ENCODE data around the gene PCARE.
"Not testable (repeated sequence)": the region's sequence is repeated elsewhere in the genome, so short reads cannot be mapped to it uniquely, and the experiment has no call there.

PCARE gene

DNA sequence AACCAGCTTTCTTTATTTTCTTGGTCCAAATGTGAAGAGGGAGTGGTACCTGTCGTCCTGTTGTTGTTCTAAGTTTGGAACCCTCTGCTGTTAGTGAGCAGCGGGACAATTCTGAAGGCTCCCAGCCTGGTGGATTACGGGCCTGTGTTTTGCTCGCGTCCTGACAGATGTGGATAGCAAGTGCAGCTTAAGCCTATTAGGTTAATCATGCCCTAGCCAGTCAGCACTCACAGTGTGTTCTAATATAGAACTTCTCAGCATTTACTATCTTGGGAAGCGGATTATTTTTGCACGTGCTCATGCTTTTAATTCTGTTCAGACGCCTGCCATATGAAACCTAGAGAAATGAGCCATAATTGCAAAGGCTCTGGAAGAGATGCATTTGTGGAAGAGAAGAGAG, at the start of gene PCARE:
Gene PCARE (minus strand): TSS at position 113 of the 400 bp plus-strand sequence. CDS start 262 bp downstream, outside the sequence.
- DNase-seq: peak; percentile 99

DNA sequence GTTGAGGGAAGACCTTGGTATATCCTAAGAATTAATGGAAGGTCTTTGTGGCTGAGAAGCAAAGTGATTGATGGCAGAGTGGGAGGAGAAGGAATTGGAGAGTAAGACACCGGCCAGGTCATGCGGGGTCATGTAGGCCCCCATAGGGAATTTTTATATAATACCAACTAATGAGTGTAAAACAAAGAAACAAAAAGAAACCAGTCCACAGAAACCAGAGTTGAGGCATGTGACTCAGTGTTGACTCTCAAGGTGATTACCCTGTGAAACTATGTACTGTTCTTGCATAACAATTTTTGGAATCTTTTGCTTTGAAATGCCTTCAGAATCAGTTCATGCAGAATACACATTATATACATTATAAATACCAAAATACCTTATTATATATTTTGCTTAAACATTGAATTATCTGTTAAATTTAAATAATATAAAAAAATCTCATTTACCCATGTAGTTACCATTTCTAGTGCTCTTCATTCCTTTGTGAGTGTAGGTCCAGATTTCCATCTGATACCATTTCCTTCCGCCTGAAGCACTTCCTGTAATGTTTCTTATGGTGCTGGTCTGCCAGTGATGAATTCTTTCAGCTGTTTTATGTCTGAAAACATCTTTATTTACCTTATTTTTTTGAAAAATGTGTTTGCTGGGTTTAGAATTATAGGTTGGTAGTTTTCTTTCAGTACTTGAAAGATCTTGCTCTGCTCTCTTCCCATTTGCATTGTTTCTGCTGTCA, 49.5 kb upstream of the PCARE start:
- DNase-seq: no peak

DNA sequence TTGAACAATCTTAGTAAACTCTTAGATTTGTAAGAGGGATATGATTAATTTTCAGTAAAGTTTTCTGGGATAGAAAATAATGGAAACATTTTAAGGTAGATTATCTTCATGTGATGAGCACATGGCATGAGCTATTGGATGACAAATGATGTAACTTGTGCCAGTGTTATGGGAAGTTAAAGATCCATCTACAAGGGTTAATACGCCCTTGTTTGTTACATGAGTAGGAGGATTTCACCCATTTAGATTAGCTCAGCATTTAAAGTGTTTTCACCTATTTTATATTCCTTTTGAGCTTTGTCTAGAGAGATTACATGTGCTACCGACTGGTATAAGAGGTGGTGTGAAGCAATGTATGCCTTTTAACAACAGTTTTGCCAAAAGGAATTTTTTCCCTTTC, 46.5 kb upstream of the PCARE start:
- no peak for DNase-seq

DNA sequence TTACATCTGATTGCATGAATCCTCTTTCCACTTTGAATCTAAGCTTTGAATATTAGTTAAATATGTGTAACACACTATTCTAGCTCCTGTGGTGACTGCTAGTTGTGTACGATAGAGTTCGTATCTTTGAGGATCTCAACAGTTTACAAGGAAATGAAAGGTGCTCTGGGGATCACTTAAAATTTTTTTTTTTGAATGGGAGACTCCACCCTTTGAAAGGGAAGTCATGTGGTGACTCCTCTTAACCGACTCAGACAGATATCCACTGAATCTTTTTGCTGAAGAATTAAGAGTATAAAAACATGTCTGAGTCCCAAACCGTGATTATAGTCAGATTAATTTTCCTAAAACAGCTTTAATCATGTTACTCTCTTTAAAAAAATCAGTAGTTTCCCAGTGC, 44.9 kb upstream of the PCARE start:
- DNase-seq: no peak

DNA sequence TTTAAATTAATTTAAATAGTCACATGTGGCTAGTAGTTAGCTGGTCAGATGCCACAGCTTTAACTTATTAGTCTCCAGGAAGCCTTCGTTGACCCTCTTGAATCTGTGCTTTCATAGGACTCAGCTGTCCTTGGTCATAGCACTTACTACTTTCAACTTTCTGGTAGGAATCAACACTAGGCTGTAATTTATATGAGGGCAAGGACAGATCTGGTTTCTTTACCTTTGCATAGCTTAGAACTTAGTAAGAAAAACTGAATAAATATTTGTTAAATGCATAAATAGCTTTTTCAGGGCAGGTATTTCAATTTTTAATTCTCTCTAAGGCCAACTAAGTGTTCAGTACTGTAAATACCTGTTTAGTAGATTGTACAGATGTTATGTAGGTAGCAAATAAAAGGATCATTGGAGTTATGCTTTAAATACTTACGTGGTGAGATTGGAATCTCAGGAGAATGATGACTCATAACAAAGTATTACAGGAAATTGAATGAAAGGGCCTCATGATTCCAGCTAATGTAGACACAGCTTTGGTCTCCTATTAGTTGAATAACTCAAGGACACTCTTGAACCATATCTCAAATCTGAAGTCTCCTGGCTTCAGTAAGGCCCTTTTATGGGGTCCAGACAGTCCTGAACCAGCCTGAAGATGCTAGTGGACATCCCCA, 43.4 kb upstream of the PCARE start:
- DNase-seq: no peak

DNA sequence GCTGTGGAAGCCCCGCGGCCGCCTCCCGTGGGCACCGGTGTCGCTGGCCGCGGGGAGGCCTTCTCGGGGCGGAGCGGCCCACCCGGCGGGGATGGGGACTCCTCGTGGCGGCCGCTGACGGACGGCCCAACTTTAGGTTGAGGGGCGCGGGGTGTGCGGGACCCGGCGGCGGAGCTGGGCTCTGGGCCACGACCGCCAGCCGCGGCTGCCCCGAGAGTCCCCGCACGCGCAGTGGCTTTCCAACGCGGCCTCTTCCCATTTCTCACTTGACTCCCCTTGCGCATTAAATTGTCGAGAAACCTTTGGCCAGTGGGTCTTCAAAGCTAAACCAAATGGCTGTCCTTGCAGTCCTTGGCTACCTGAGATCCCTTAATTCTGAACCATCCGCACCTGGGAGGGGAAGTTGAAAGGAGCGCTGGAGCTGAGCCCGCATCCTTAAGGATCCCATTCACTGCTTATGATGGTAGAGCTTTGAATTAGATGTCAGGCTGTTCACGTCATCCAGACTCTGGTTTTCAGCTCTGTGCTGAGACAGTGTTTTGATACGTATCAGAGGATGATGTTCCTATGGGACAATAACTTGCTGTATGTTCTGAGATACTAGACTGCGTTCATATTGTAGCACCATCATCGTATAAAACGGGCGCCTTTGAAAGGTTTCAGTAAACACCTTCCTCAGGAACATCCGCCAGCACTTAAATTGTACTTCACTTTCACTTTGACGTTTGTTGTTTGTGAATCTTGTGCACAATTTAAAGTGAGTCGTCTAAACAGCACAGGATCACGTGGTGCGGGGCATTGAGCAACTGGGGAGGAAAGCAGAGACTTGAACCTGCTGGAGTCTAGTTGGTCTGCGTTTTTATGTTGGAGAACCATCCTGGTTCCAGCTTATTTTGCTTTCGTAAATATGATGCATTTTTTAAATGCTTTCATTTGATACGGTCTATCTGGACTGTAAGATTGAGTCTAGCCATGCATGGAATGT, 41.8 kb upstream of the PCARE start:
- peak; percentile 67 for DNase-seq

DNA sequence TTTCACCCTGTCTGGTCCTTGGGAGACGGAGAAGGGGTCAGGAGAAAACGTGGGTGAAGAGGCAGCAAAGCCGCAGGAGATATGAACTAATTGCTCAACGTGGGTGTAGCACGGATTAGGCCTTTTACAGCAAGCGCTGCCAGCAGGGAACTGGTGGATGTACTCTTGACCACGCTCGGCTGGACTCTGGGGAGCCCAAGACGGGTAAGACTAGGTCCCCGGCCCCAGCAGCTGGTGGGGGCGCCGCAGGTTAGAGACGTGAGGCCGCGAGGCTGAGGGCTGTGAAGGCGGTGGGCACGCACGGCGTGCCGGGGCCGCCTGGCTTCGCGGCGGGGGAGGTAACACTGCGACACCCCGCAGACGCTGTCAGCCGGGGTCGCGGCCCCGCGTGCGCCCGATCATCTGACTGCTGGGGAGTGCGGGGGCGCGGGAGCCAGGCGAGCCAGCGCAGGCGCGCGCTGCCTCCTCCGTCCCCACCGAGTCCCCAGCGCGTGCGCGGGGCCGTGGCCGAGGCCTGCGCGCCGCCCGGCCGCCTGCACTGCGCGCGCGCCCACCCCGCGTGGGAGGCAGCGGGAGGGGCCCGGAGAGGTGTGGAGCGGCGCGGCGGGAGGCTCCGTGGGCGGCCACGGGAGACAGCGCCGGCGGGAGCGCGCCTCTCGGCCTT, 40.8 kb upstream of the PCARE start, which contains the start of gene CLIP4:
Gene CLIP4 (plus strand): TSS at position 470 of the 664 bp plus-strand sequence. CDS start 5,974 bp downstream, outside the sequence.
- peak; percentile 76 for DNase-seq

DNA sequence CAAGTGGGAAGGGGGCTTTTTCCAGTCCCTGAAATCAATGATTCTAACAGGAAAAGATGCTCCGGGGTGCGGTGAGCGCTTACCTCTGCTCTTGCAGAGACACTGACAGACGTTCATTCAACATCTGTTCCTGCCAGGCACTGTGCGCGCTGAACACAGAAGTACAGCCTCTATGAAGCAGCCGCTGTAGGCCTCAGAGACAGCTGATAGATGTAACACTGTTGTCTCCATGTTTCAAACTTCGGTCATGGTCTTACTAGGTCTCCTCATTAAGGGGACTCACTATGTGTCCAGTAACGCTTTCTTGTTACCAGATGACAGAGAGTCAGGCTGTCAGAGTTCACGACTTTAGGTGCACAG, 40.2 kb upstream of the PCARE start:
- DNase-seq: peak; percentile 82

DNA sequence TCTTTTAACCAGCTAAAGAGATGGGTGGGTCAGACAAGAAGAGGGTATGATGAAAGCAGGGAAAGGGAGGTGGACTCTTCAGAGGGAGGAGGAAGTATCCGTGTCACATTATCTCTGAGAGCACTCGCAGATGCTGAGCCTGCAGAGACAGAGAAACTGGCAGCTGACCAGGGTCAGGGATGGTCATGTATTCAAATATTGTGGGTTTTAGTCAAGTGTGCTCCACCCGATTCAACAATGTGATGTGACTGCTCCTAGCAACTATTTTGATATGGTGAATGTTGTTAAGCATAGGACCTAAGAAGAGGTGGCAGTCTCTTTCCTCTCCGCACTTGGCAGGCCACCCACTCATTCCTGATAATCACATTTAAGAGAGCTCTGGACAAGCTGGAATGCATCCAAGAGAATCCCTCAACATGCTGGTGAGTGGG, 39.6 kb upstream of the PCARE start:
- peak; percentile 72 for DNase-seq

DNA sequence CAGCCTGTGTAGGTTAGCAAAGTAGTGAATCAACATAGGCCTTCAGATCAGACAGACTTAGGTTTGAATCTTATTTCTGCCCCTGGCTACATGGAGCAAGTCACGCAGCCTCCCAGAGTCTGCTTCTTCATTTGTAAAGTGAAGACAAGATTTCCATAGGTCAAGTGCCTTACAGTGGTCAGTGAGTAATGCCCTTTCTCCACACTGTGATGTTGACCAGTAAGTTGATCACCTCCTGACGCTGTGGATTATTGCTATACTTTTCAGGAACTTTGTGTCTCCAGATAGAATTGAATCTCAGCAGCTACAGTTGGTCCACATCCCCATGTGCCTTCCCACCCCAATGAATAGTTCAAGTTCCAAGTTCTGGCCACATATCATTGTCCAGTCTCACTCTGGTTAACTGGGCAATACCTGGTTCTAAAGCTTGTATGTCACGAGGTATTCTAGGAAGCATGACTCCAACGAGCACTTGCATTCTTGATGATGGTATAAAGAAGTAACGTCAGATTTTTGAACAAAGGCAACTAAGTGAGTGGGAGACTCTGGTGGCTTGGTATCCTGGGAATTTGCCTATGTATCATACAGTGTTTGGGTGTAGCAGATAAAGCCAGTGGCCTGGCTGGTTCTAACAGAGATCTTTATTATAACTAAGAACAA, 38.8 kb upstream of the PCARE start:
- DNase-seq: no peak

DNA sequence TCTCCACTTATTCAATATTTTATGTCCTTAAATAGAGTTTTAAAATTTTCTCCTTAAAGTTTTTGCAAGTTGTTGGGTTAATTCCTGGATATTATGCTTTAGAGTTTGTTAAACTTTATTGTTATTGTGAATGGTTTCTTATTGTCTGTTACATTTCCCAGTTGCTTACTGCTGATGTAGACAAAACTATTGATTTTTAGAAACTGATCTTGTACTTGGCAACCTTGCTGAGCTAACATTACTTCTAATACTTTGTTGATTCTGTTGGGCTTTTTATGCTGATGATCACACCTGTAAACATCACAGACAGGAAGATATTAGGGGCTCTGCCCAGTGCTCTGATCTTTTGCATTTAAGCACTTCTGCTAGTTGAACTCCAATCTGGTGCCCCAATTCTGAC, 38.1 kb upstream of the PCARE start:
- no peak for DNase-seq

DNA sequence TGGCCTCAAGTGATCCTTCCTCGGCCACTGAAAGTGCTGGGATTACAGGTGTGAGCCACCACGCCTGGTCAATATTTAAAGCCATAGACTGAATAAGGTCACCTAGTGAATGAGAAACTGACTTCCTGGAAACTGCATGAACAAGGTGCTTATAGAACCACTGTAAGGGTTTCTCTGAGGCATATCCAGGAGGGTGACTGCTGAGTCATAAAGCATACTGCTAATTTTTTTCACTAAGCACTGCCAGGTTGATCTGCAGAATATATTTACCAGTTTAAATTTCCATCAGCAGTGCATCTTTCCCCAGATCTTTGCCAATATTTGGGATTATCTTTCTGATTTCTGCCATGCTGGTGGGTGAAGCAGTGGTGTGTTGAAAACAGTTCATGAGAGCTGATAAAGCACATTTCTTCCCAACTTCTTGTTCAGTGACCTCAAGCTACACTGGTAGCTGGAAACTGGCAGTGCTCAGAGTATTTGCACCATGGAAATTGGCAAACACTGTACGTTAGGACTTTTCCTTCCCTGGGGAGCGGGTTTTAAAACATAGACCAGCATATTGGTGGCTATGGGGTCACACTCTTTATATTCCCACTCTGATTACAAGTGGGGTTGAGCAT, 36.7 kb upstream of the PCARE start:
- no peak for DNase-seq

DNA sequence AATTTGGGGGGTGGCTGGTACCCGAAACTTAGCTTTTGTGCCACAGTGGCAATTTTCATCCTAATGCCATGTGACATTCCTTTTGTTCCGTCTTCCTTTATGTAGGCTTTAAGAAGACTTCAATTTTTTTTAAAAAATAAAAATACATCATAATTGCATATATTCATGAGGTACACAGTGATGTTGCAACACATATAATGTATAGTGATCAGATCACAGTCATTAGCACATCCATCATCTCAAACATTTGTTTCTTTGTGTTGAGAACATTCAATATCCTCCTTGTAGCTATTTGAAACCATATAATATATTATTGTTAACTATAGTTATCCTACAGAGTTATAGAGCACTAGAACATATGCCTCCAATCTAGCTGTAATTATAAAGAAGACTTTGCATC, 34.9 kb upstream of the PCARE start:
- no peak for DNase-seq

DNA sequence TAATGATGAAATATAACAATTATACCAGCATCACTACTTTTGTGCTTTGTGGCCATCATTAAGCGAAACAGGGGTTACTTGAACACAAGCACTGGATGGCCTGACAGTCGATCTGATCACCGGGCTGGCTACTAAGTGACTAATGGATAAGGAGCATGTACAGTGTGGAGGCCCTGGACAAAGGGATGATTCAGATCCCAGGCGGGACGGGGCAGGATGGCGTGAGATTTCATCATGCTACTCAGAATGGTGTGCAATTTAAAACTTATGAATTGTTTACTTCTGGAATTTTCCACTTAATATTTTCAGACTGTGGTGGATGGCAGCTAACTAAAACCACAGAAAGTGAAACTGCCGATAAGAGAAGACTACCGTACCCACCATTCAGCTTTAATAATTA, 33.9 kb upstream of the PCARE start:
- DNase-seq: no peak

DNA sequence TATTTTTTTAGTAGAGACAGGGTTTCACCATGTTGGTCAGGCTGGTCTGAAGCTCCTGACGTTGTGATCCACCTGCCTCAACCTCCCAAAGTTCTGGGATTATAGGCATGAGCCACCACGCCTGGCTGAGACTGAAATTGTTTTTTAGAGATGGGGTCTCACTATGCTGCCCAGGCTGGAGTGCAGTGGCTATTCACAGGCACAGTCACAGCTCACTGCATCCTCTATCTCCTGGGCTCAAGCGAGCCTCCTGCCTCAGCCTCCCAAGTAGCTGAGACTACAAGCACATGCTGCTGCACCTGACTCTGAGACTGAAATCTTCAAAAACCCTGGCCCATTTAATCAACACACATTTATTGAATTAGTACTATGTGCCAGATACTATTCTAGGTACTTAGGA, 33.2 kb upstream of the PCARE start:
- not testable (repeated sequence) for DNase-seq

DNA sequence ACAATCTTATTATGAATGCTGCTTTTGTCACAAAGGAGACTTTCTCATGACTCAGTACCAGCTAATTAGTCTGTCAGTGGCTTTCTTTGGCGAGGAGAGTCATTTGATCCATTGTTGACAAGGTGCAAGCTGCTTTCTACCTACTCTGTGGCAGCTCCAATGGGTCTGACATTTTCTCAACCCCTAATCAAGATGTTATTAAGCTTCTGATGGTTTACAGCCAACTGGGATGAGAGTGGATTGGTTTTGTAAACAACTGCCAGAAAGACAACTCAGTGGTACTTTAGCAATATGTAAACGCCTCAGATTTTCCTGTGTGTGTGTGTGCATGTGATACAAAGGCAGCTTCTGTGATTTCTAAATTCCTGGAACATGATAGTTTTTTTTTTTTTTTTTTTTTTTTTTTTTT, 32.7 kb upstream of the PCARE start:
- DNase-seq: peak; percentile 42

DNA sequence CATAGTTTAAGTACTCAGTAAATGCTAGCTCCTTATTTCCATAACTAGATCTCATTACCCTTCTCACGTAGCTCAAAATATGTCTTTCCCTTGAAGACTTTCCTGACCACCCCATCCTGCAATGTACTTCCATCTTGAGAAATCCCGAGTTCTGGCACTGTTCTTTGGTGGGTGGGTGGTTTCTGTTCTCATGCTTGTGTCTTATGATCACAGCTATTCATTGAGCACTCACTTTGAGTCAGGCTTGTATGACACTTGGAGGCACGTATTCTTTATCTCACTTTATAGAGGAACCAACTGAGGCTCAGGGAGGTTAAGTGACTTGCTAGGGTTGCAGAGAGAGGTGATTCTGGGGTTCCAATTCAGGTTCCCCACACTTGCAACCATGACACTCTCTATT, 31.9 kb upstream of the PCARE start:
- DNase-seq: no peak

DNA sequence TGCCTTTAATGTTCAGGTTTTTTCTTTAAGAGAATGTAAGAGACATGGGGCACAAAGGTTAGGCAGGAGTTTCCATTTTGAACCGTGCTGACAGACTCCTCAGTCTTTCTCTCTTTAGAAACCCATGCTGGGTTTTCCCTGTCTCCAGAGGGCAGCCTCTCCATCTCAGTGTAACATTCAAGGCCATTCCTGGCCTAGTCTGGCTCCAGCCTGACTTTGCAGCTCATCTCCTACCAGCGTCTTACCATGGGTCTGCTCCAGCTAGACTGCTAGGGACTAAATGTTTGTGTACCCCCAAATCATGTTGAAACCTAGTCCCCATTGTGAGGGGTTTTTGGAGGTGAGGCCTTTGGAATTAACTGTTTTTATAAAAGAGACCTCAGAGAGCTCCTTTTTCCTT, 31.1 kb upstream of the PCARE start:
- peak; percentile 32 for DNase-seq

DNA sequence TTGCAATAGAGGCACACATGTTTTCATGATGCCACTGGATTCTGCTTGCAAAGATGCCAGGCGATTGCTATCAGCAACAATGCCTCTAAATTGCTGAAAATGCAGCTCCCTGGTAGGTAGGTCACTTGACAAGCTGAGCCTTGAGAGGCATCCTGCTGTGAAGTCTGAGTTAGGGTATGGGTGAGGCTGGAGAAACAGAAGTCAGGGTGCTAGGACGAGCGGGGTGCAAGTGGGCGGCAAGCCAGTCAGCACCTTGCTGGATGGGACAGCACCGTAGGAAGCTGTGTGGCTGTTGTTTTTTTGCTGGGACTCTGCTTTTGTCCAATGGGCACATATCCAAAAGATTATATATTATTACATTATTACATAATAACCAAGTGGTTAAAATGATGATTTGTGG, 30.4 kb upstream of the PCARE start:
- no peak for DNase-seq

DNA sequence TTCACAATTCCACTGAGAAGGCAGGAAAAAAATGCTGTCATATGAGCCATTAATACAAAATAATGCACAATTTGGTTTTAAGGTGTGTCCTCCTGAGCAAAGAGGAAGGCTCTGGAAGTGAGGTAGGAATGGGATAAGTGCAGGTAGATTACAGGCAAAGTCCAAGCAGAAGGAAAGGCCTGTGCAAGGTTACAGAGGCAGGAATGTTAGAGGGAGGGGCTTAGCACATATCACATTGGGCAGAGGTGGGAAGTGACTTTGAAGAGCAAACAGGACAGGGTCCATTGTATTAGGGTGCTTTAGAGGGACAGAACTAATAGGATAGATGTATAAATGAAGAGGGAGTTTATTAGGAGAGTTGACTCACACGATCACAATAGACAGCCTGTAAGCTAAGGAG, 26.2 kb upstream of the PCARE start:
- no peak for DNase-seq

DNA sequence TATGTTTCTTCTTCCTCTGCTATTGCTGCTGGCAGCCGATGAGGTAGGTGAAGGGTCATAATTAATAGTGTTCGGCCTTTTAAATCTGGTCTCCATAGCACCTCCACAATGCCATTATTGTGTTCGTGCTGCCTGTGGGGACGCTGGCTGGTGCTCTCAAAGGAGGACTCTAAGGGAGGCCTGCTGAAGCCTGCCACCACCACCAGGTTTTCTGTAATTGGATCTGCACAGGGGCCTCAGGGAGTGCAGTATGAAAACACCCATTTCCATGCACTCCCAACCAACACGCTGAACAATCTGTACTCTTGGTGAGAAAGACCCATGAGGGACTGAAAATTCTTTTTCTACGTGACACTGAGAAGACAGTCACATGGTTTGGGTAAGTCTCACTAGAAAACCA, 23.2 kb upstream of the PCARE start:
- peak; percentile 41 for DNase-seq

DNA sequence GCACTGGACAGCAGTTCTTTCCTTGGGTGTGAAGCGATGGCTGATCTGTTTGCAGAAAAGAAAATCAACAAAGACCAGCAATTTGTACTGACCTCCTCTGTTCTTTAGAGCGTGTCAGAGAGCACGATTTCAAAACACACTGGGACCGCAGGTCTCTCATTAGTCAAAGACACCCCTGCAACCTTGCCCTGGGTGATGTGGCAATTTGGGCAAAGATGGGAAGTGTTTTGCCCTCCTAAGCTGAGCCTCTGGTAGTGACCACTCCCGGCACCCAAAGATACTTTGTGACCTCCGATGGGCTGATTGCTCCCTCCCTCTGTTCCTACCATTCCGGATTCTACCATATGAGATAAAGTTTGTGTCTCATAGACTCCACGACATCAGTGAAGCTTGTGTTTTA, 22.6 kb upstream of the PCARE start:
- no peak for DNase-seq
